ENCODE results near the gene ELFN1.

- TF ChIP-seq CTCF (IDR thresholded peaks at IDR 0.05; ENCODE audit: low read depth, low read length) (no peak), POLR2A (IDR thresholded peaks at IDR 0.05; ENCODE audit: extremely low read depth, insufficient read length) (no peak), MYC (IDR thresholded peaks at IDR 0.05; ENCODE audit: low read depth, low read length) (no peak)
Measured at GRCh38 chr7:1677206-1678080, 7.4 kb downstream of the ELFN1 start.
